Measurements from ENCODE around the gene CARD6. TPM values are rescaled to one million over a fixed set of nuclear protein-coding genes. Genes with fewer than 3 reads are reported as not detected.

CARD6 gene
- total and polyA plus RNA-seq, 10 of the 15 experiments (the other 5 are each of a cell fraction or from before 2014, with no cell fraction given), result 0.29 to 1.2 (median 0.62) TPM

- intact Hi-C loops (cut with micrococcal nuclease; ENCODE audit: unreplicated experiment), result no loop called here
- ChIA-PET RAD21 (ENCODE audit: unreplicated experiment) (no interaction called here), SMC1A (ENCODE audit: uncharacterized antibody, unreplicated experiment) (interaction anchor here (0.8 to 1.9 kb wide), 2 partner anchors 38 to 39 kb away, joined by 3 to 4 read pairs; no protein-coding TSS in a partner anchor), CTCF (no interaction called here), POLR2A (no interaction called here)
- Histone ChIP-seq H3K4me3 (no peak overlapping the region), H3K9ac (ENCODE audit: control insufficient read depth, insufficient read depth, low read length) (no peak overlapping the region), H3K36me3 (ENCODE audit: control insufficient read depth in 2 of 2, insufficient read depth in 2 of 2, low read length in 1 of 2) (no peaks in the 10 kb centered on the region), H3K27me3 (replicated peaks in 1 of 2; ENCODE audit: control insufficient read depth in 2 of 2, insufficient read depth in 2 of 2, low read length in 1 of 2) (no peaks in the 10 kb centered on the region), H2AFZ (ENCODE audit: control insufficient read depth, low read depth, low read length) (no peak overlapping the region), H3K79me2 (ENCODE audit: control insufficient read depth, insufficient read depth, low read length) (no peaks in the 10 kb centered on the region), H3K4me1 (ENCODE audit: control insufficient read depth, insufficient read depth, low read length) (peaks cover 6% of the 10 kb centered on the region; the same call in 1 of the 2 replicates), H3K9me3 (replicated peaks; ENCODE audit: control insufficient read depth, insufficient read depth, low read length) (no peaks in the 10 kb centered on the region; the same call in 2 of the 3 replicates), H3K4me2 (ENCODE audit: control insufficient read depth, insufficient read depth) (no peak overlapping the region), H3K27ac (ENCODE audit: control insufficient read depth, insufficient read depth) (no peak overlapping the region), H4K20me1 (ENCODE audit: control insufficient read depth, insufficient read depth) (no peaks in the 10 kb centered on the region)
- DNase-seq (ENCODE audit: low read depth, low spot score) (no peak), ATAC-seq (no peak), FAIRE-seq (no peak)
- no TSS peak for BruUV-seq (replicated peaks)
- in situ Hi-C loops (cut with MboI), result loop anchor here (10.0 kb wide), 1 partner anchor 1159 kb away; no protein-coding TSS in a partner anchor
- TF ChIP-seq, protein P1, sequence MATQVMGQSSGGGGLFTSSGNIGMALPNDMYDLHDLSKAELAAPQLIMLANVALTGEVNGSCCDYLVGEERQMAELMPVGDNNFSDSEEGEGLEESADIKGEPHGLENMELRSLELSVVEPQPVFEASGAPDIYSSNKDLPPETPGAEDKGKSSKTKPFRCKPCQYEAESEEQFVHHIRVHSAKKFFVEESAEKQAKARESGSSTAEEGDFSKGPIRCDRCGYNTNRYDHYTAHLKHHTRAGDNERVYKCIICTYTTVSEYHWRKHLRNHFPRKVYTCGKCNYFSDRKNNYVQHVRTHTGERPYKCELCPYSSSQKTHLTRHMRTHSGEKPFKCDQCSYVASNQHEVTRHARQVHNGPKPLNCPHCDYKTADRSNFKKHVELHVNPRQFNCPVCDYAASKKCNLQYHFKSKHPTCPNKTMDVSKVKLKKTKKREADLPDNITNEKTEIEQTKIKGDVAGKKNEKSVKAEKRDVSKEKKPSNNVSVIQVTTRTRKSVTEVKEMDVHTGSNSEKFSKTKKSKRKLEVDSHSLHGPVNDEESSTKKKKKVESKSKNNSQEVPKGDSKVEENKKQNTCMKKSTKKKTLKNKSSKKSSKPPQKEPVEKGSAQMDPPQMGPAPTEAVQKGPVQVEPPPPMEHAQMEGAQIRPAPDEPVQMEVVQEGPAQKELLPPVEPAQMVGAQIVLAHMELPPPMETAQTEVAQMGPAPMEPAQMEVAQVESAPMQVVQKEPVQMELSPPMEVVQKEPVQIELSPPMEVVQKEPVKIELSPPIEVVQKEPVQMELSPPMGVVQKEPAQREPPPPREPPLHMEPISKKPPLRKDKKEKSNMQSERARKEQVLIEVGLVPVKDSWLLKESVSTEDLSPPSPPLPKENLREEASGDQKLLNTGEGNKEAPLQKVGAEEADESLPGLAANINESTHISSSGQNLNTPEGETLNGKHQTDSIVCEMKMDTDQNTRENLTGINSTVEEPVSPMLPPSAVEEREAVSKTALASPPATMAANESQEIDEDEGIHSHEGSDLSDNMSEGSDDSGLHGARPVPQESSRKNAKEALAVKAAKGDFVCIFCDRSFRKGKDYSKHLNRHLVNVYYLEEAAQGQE (IDR thresholded peaks at IDR 0.05; ENCODE audit: low read depth, low read length), result no peak
- no peak for TF ChIP-seq BCL11A (IDR thresholded peaks at IDR 0.05; ENCODE audit: low read depth, low read length)
- TF ChIP-seq, protein P2, sequence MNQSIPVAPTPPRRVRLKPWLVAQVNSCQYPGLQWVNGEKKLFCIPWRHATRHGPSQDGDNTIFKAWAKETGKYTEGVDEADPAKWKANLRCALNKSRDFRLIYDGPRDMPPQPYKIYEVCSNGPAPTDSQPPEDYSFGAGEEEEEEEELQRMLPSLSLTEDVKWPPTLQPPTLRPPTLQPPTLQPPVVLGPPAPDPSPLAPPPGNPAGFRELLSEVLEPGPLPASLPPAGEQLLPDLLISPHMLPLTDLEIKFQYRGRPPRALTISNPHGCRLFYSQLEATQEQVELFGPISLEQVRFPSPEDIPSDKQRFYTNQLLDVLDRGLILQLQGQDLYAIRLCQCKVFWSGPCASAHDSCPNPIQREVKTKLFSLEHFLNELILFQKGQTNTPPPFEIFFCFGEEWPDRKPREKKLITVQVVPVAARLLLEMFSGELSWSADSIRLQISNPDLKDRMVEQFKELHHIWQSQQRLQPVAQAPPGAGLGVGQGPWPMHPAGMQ (IDR thresholded peaks at IDR 0.05; ENCODE audit: borderline replicate concordance), result no peak
- no peak for TF ChIP-seq EED (IDR thresholded peaks at IDR 0.05; ENCODE audit: low read depth)
- no peak for TF ChIP-seq SREBF2 (IDR thresholded peaks at IDR 0.05; ENCODE audit: low read length)
- TF ChIP-seq MEF2B (IDR thresholded peaks at IDR 0.05; ENCODE audit: partially characterized antibody, poor library complexity, severe bottlenecking), result no peak
- no peak for TF ChIP-seq SIX5 (IDR thresholded peaks at IDR 0.05; ENCODE audit: low read depth, low read length, severe bottlenecking)
- no peak for TF ChIP-seq YY1 (IDR thresholded peaks at IDR 0.05; ENCODE audit: low read depth, low read length)
- TF ChIP-seq TCF7 (IDR thresholded peaks at IDR 0.05; ENCODE audit: borderline replicate concordance), result no peak
- no peak for TF ChIP-seq CREB1 (IDR thresholded peaks at IDR 0.05; ENCODE audit: low read depth)
- no peak for TF ChIP-seq RFX5 (IDR thresholded peaks at IDR 0.05; ENCODE audit: low read depth, low read length)
- TF ChIP-seq CBX3 (IDR thresholded peaks at IDR 0.05; ENCODE audit: borderline replicate concordance, low read depth), result no peak
- no peak for TF ChIP-seq EGR1 (IDR thresholded peaks at IDR 0.05; ENCODE audit: borderline replicate concordance in 1 of 2, low read depth in 2 of 2, low read length in 2 of 2)
- TF ChIP-seq CHD1 (IDR thresholded peaks at IDR 0.05; ENCODE audit: low read depth, low read length), result no peak
- TF ChIP-seq CREM (IDR thresholded peaks at IDR 0.05; ENCODE audit: low read depth), result no peak
- TF ChIP-seq MYB (IDR thresholded peaks at IDR 0.05; ENCODE audit: borderline replicate concordance, low read depth, low read length), result no peak
- no peak for TF ChIP-seq PAX8 (IDR thresholded peaks at IDR 0.05)
- no peak for TF ChIP-seq SUPT20H (IDR thresholded peaks at IDR 0.05; ENCODE audit: borderline replicate concordance, control insufficient read depth, low read depth, low read length)
- no peak for TF ChIP-seq NR2C1 (IDR thresholded peaks at IDR 0.05)
- 36% methylated on average over 3 of the region's 3 CpGs for WGBS (ENCODE audit: insufficient coverage, insufficient replicate concordance, low lambda C conversion rate, missing lambda C conversion rate)
Measured at GRCh38 chr5:40873286-40873880, 32.2 kb downstream of the CARD6 start.

Data from GM12878 (cell line).